ENCODE measurements around the gene UNC5A.

Gene UNC5A

DNA sequence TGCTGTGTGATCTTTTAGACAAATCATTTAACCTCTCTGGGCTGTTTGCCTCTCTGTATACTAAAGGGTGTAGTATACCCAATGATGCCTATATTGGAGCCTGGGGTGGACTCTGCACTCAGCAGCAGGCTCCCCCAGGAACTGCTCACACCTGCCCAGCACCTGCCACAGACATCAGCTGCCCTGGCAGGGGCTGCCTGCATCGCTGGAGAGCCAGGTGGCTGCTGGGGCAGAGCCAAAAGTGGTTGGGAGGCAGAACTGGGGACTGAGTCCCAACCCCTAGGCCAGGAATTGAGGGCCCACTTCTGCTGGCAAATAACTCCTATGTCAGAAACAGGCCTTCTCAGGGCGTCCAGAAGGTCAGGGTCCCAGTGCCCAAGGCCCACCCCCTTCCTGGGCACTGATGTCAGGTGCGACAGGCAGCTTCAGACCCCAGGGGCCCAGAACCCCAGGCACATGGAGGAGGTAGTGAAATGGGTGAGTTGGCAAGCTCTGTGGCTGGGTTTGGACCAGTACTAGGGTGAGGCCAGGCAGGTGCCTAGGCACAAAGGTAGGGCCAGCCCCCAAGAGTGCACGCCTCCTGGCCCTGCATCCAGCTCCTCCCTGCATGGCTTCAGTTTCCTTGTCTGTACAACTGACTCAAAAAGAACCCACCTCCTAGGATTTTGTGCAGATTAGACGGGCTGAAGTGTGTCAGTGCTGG, 5.8 kb downstream of the UNC5A start:
- TF ChIP-seq CTCF (IDR thresholded peaks at IDR 0.05; ENCODE audit: low read depth, low read length, missing control alignments) = no peak
- DNase-seq (ENCODE audit: low read depth) = no peak
- no peak overlapping the region for H3K4me3 ChIP-seq (ENCODE audit: low read depth, low read length)

DNA sequence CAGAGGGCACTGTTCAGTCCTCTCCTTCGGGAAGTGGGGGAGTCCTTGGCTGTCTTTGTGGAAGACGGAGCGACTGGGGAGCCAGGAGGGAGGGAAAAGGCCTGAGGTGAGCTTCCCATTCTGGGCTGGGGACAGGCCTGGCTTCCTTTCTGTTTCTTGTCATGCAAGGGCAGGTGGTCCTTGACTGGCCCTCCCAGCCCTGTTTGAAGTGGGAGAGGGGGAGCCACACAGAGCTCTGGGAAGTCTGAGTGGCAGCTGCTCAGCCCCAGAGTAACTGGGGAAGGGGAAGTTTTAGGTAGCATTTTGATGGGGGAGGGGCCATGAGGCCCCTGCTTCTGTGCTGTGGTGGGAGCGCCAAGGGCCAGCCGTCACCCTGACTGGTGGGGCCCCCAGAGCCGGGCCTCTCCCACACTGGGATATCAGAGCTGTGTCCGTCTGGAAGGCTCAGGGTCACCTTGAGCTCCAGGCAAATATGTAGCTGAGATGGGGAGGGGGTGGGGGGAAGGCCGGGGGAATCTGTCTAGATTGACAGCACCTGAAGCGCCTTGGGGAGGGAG, 6.5 kb downstream of the UNC5A start:
- H3K4me3 ChIP-seq (ENCODE audit: low read depth, low read length) = no peak overlapping the region
- no peak for DNase-seq (ENCODE audit: low read depth)
- TF ChIP-seq CTCF (IDR thresholded peaks at IDR 0.05; ENCODE audit: low read depth, low read length, missing control alignments) = no peak

DNA sequence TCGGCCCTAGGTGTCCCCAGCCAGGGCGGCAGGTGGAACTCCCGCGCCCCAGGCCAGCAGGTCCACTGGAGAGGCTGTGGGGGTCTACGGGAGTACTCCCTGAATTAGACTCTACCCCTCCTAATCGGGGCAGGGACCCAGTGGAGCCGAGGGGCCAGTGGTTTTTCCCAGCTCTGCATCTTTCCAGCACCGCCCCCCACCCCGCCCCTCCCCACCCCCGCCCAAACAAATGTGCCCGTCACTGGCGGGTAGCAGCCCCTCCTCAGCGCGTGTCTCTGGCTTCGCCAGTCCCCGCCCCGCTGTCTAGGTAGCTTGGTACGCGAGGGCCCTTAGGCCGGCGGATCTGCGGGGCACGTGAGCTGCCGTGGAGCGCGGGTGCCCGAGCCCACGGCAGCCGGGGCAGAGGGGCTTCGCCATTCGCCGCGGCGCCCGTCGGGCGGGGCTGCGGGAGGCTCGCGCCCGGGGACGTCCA, 7.0 kb downstream of the UNC5A start:
- DNase-seq (ENCODE audit: low read depth) = no peak
- no peak for TF ChIP-seq CTCF (IDR thresholded peaks at IDR 0.05; ENCODE audit: low read depth, low read length, missing control alignments)

GRCh38 chr5:176817841-176818377, 7.5 kb downstream of the UNC5A start:
- no peak for TF ChIP-seq CTCF (IDR thresholded peaks at IDR 0.05; ENCODE audit: low read depth, low read length, missing control alignments)
- no peak overlapping the region for H3K4me3 ChIP-seq (ENCODE audit: low read depth, low read length)
- DNase-seq (ENCODE audit: low read depth) = no peak

More for the DNA sequence above, 7.0 kb downstream of the UNC5A start:
- H3K4me3 ChIP-seq (ENCODE audit: low read depth, low read length) = no peak overlapping the region

DNA sequence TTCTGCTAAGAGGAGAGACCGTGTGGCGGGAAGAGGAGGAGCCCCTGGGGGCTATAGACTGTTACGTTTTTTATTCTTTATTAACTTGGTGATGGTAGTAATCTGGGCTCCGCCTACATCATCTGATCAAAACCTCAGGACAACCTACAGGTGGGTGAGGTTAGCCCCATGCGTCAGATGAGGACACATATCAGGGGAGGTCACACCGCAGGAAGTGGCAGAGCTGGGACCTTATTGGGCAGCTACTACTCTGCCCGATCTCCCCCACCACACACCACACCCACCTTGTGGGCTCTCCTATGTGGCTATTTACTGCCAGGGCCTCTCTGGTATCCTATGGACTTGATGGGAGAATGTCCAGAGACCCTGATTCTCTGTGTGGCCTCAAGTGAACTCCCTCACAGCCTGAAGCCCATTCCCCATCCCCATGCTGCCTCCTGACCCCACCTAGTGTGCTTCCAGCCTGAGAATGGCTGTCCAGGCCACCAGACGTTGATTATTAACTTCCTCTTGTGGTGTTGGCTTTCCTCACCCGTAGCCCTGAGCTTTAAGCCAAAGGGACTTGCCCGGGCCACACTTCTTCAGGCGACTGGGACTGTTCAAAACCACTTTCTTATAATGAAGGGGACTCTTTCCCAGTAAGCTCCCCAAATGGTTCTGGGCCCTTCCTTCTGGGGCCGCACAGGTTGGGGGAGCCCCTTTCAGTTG, 8.2 kb downstream of the UNC5A start:
- no peak overlapping the region for H3K4me3 ChIP-seq (ENCODE audit: low read depth, low read length)
- no peak for DNase-seq (ENCODE audit: low read depth)

DNA sequence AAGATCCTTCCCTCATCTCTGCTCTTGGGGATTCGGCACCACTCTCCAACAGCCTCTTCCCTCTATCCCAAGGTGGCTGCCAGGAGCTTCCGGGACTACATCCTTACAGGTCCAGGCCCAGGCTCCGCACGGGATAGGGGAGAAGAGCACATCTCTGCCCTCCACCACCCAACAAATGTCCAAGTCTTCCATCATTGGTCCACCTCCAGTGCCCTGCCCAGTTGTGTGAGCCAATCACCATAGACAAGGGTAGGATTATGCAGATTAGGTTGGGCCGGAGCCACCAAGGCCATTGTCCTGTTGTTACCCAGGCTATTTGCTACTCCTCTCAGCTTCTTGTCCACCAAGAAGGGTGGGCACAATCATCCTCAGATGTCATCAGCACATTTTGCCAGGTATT, 9.1 kb downstream of the UNC5A start:
- no peak for DNase-seq (ENCODE audit: low read depth)
- H3K4me3 ChIP-seq (ENCODE audit: low read depth, low read length) = no peak overlapping the region
- no peak for TF ChIP-seq CTCF (IDR thresholded peaks at IDR 0.05; ENCODE audit: low read depth, low read length, missing control alignments)

More for the DNA sequence above, 8.2 kb downstream of the UNC5A start:
- TF ChIP-seq CTCF (IDR thresholded peaks at IDR 0.05; ENCODE audit: low read depth, low read length, missing control alignments) = no peak
